Measurements from ENCODE around the gene ZSCAN1. TPM values are rescaled to one million over a fixed set of nuclear protein-coding genes. Genes with fewer than 3 reads are reported as not detected.
A peak's percentile ranks its signal among the peaks of the same experiment; 100 is the strongest.

Gene ZSCAN1
- total RNA-seq, 1 donor: not detected

DNA sequence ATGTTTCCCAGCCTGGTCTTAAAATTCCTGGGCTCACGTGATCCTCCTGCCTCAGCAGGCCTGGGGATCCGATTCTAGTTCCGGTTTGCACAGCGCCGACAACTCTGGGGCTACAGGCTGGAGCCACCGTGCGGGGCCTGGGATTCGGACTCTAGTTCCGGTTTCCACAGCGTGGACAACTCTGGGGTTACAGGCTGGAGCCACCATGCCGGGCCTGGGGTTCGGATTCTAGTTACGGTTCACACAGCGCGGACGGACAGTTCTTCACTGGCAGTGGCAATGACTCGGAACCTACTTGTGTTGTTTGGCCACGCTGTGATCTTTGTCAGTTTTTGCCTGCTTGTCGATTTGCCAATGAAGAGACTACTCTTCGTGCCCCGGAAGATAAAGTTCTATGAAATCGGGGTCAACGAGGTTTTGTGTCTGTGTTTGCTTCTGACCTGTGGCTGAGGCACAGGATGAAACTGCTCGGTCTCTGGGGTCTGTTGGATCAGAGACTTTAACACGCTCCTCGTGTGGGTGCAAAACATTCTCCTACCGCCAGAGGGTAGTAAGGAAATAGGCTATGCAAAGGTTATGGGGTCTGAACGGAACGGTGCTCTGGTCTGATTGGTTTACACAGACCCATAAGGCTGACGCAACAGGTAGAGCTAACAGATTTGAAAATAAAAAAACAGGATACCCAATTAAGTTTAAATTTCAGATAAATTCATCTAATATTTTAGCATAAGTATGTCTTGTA lies 12.1 kb upstream of the ZSCAN1 start:
- DNase-seq (ENCODE audit: low read depth): peak; percentile 50
- TF ChIP-seq, protein P1, sequence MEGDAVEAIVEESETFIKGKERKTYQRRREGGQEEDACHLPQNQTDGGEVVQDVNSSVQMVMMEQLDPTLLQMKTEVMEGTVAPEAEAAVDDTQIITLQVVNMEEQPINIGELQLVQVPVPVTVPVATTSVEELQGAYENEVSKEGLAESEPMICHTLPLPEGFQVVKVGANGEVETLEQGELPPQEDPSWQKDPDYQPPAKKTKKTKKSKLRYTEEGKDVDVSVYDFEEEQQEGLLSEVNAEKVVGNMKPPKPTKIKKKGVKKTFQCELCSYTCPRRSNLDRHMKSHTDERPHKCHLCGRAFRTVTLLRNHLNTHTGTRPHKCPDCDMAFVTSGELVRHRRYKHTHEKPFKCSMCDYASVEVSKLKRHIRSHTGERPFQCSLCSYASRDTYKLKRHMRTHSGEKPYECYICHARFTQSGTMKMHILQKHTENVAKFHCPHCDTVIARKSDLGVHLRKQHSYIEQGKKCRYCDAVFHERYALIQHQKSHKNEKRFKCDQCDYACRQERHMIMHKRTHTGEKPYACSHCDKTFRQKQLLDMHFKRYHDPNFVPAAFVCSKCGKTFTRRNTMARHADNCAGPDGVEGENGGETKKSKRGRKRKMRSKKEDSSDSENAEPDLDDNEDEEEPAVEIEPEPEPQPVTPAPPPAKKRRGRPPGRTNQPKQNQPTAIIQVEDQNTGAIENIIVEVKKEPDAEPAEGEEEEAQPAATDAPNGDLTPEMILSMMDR (IDR thresholded peaks at IDR 0.05; ENCODE audit: insufficient read depth, low read depth, low read length): peak; percentile 40
- H3K4me3 ChIP-seq (ENCODE audit: low read depth, low read length): no peak overlapping the region

DNA sequence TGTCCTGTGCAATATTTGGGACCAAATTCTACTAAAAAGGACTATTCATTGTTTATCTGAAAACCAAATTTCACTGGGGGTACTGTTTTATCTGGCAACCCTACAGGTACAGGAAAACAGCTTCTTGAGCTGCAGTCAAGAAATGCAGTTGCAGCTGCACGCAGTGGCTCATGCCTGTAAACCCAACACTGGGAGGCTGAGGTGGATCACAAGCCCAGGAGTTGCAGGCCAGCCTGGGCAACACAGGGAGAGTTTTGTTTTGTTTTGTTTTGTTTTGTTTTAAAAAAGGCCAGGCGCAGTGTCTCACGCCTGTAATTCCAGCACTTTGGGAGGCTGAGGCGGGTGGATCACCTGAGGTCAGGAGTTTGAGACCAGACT lies 11.6 kb upstream of the ZSCAN1 start:
- TF ChIP-seq, protein P1 (IDR thresholded peaks at IDR 0.05; ENCODE audit: insufficient read depth, low read depth, low read length): no peak
- H3K4me3 ChIP-seq (ENCODE audit: low read depth, low read length): no peak overlapping the region
- no peak for DNase-seq (ENCODE audit: low read depth)

DNA sequence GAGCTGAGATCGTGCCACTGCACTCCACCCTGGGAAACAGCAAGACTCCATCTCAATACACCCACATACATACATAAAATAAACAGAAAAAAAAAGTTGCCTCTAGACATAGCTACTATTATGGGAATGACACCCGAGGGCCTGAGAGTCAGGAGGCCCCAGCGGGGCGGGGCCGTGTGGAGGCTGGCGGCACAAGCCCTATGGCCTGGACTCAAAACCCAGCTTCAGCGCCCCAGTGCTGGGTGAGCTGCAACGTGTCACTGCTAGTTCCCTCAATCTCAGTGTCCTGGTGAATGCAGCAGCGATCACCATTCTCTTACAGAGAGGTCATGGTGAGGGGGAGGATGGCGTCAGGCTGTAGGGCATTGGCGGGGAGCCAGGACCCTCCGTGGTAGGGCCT lies 9.2 kb upstream of the ZSCAN1 start:
- no peak for DNase-seq (ENCODE audit: low read depth)
- no peak overlapping the region for H3K4me3 ChIP-seq (ENCODE audit: low read depth, low read length)
- TF ChIP-seq, protein P1 (IDR thresholded peaks at IDR 0.05; ENCODE audit: insufficient read depth, low read depth, low read length): no peak

DNA sequence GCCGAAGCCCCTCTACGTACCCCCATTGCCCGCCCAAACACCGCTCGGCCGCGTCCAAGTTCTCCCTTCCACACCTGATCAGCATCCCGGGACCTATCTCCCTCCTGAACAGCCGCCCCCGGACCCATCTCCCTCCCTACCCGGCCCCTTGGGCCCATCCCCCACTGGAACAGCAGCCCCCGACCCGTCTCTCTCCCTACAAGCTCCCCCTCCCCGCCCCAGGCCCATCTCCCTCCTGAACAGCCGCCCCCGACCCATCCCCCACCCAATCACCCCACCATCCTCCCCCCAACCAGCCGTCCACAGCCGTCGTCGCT lies 610 bp downstream of the ZSCAN1 start:
- peak overlapping the region; percentile 32 for H3K4me3 ChIP-seq (ENCODE audit: low read depth, low read length)
- no peak for DNase-seq (ENCODE audit: low read depth)
- TF ChIP-seq, protein P1 (IDR thresholded peaks at IDR 0.05; ENCODE audit: insufficient read depth, low read depth, low read length): no peak

DNA sequence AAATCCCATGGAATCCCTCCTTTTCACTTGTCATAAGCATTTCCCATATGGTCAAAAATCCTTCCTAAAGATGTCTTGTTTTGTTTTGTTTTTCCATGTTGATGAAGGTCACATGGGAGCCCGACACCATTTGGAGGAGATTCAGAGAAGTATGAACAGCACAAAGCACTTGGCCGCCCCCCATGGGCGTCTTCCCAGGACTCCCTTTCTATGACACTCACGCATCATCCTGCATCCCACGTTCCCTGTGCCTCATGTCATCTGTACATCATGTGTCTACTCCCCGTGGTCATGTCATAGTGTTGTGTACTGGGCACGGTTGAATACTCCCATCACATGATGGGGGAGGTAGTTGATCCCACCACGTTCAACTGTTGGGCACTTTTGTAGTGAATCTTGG lies 2.0 kb downstream of the ZSCAN1 start:
- no peak overlapping the region for H3K4me3 ChIP-seq (ENCODE audit: low read depth, low read length)
- no peak for DNase-seq (ENCODE audit: low read depth)
- TF ChIP-seq, protein P1 (IDR thresholded peaks at IDR 0.05; ENCODE audit: insufficient read depth, low read depth, low read length): no peak

DNA sequence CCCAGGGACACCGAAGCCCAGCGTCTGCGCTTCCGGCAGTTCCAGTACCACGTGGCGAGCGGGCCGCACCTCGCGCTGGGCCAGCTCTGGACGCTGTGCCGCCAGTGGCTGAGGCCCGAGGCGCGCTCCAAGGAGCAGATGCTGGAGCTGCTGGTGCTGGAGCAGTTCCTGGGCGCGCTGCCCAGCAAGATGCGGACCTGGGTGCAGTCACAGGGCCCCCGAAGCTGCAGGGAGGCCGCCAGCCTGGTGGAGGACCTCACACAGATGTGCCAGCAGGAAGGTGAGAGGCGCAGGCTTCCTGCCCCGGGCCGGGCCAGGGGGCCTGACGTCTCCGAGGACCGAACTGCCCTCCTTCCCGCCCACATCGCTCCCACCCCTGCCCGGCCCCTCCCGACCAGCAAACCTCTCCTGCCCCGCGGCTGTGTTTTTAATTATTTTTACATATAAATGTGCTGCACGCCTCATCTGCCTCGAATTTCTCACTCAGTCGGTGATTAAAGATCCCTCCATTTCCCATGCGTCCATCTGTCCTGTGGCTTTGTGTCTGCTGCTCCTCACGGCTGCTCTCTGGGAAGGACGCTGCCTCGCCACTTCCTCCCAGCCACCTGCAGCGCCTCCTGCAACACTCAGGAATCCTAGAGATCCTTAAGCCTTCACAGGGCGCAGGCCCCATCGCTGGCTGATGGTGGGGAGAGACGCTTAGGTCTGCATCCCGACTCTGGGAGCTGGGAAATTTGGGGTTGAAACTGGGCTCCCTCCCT lies 4.3 kb downstream of the ZSCAN1 start:
- TF ChIP-seq, protein P1 (IDR thresholded peaks at IDR 0.05; ENCODE audit: insufficient read depth, low read depth, low read length): no peak
- no peak overlapping the region for H3K4me3 ChIP-seq (ENCODE audit: low read depth, low read length)
- DNase-seq (ENCODE audit: low read depth): no peak

Data from fibroblast of villous mesenchyme (primary cell).